HG02571 (cell line): ENCODE data around the gene AOAH.
"Not testable (repeated sequence)": the region's sequence is repeated elsewhere in the genome, so short reads cannot be mapped to it uniquely, and the experiment has no call there.

Experiments used
- ATAC-seq: cut with Tn5 transposase; IDR thresholded peaks from one replicate; pipeline ENCODE4 v1.9.1; 2021; ENCODE audit warnings: mild to moderate bottlenecking, moderate library complexity; ENCODE audit not compliant: unreplicated experiment

AOAH gene

GRCh38 chr7:36736899-36737211 lies 12.6 kb upstream of the AOAH start:
- ATAC-seq: no peak

- peak; percentile 92 for ATAC-seq
Measured at GRCh38 chr7:36736090-36736898, 12.0 kb upstream of the AOAH start.

DNA sequence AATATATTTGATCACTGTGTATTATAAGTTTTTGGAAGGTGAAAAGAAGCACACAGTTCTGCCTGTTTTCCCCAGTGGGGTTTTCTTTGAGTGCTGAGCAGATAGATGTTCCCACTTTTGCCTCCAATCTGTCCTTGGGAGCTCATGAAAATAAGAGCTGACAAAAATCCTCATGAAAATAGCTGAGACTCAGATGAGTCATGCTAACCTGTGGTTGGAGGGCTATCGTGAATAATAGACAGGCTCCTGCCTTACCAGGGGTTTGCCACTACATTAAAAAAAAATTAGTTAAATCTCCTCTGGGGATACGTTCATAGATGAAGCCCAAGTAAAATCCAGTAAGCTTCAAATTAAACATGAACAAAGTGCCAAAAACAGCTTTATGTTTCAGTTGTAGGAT lies 10.9 kb upstream of the AOAH start:
- no peak for ATAC-seq

DNA sequence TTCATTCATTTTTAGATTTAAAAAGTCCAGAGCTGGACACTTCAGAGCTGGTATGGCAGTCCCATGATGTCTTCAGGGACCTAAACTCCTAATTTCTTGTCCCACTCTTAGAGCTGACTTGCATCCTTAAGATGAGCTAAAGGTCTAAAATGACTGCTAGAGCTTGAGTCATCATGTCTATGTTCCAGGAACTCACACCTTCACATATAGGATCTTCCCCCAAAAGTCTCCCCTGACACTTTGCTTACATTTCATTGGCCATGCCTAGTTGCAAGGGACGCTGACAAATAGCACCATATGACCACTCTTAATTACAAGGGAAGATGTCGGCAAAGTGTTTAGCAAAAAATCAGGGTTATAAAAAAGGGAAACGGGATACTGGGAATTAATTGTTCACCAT lies 10.4 kb upstream of the AOAH start:
- no peak for ATAC-seq

DNA sequence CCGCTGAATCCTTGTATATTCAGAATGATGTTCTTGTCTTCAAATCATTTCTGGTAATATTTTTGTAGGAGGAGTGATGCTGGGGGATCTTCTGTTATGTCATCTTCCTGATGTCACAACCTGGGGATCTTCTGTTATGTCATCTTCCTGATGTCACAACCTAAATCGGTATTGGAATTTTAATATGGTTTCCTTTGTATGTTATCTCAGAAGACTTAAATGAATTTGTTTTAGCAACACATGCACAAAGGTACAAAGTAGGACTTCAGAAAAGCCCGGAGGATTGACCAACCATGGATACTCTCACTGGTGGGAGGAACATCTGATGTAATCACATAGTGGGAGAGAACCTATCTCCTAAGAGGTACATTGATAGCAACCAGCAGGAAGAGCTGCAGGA lies 9.1 kb upstream of the AOAH start:
- no peak for ATAC-seq

GRCh38 chr7:36732806-36733205 lies 8.5 kb upstream of the AOAH start:
- no peak for ATAC-seq

DNA sequence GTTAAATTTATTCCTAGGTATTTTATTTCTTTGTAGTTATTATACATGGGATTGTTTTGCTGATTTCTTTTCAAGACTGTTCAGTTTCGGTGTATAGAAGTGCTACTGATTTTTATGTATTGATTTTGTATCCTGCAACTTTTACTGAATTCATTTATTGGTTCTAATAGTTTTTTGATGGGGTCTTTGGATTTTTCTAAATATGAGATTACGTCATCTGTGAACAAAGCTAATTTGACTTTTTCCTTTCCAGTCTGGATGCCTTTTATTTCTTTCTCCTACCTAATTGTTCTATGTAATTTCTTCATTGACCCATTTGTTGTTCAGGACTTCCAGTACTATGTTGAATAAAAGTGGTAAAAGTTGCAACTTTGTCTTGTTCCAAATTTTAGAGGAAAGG lies 5.8 kb upstream of the AOAH start:
- no peak for ATAC-seq

GRCh38 chr7:36728143-36728542 lies 3.8 kb upstream of the AOAH start:
- ATAC-seq: no peak

GRCh38 chr7:36726806-36727503 lies 2.7 kb upstream of the AOAH start:
- no peak for ATAC-seq

DNA sequence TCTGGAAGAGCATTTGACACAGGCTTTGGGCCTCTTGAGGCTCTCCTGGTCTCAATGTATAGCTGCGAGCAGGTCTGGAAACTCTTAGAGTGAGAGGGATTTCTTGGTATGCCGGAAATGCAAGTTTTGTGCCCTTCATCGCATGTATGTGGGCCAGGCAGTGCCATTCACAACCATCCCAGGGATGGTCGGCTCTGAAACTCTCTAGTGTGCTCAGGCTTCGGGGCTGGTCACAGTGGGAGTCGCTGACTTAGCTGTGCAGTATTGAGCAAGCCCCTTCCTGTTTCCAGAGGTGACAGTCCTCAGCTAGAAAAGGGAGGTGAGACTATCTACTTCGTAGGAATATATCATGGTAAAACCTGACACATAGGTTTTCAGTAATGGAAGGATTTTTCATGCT lies 2.0 kb upstream of the AOAH start:
- ATAC-seq: no peak

- ATAC-seq: no peak
Measured at GRCh38 chr7:36724996-36725395, 702 bp upstream of the AOAH start.

DNA sequence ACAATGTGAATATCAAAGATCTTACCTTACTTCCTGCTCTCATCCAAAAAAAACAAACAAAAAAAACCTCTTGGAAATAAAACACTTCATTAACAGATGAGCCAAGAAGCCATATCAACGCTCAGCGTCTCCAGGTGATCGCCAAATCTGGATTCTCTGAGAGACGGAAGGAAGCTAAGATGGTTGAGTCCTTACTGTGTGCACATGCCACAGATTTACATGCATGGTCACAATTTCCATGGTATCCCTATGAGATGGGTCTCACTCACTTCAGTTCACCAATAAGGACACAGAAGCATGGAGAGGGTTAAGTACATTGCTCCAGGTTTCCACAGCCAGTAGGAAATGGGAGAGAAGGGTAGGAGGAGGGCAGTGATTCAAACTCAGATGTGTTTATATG lies 1.0 kb downstream of the AOAH start:
- no peak for ATAC-seq

- ATAC-seq: no peak
Measured at GRCh38 chr7:36719083-36719632, 5.1 kb downstream of the AOAH start.

GRCh38 chr7:36717586-36717985 lies 6.7 kb downstream of the AOAH start:
- ATAC-seq: no peak

- ATAC-seq: not testable (repeated sequence)
Measured at GRCh38 chr7:36716802-36717201, 7.5 kb downstream of the AOAH start.

- ATAC-seq: no peak
Measured at GRCh38 chr7:36712015-36712414, 12.3 kb downstream of the AOAH start.

DNA sequence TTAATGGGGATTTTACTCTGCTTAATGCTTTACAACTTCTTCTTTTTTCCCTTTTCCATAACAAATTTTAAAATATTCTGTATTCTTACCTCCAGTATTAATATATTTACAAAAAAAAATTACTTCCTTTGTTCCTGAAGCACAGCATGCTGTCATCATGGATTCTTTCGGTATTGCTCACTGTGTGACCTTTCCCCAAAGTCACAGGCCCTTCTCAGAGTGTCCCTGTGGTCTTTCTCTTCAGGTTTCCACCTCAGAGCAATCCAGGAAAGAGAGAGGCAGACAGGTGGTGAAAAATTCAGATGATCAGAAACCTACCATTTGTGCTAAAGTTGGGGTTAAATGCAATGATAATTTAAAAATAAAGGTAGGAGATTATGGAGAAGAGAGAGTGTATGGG lies 13.0 kb downstream of the AOAH start:
- no peak for ATAC-seq

GRCh38 chr7:36710186-36710791 lies 14.0 kb downstream of the AOAH start:
- ATAC-seq: no peak

- no peak for ATAC-seq
Measured at GRCh38 chr7:36708767-36709166, 15.5 kb downstream of the AOAH start.

- no peak for ATAC-seq
Measured at GRCh38 chr7:36707898-36708297, 16.4 kb downstream of the AOAH start.

GRCh38 chr7:36707465-36707864 lies 16.8 kb downstream of the AOAH start:
- no peak for ATAC-seq

DNA sequence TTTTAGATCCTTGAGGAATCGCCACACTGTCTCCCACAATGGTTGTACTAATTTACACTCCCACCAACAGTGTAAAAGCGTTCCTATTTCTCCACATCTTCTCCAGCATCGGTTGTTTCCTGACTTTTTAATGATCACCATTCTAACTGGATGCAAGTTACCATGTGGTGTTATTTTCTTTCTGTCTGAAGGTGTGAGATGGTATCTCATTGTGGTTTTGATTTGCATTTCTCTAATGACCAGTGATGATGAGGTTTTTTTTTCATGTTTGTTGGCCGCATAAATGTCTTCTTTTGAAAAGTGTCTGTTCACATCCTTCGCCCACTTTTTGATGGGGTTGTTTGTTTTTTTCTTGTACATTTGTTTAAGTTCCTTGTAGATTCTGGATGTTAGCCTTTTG lies 20.4 kb downstream of the AOAH start:
- ATAC-seq: not testable (repeated sequence)
